Skin epidermis (tissue), 12 donors: ENCODE results near the gene SFI1.
A peak's percentile ranks its signal among the peaks of the same experiment; 100 is the strongest.

Experiments
- H3K27ac ChIP-seq, 21 experiments: fragments of 200-600 bp; sonication (generic) in 11 of 21; one replicate each; pipeline ENCODE4 v1.5.0; 2020; ENCODE audit warnings: mild to moderate bottlenecking in 3 of 21, inconsistent platforms in 2 of 21, moderate library complexity in 2 of 21
- H3K4me3 ChIP-seq, 7 experiments: fragments of 200-600 bp; sonication (generic) in 2 of 7; one replicate each; pipeline ENCODE4 v1.5.0; 2020; ENCODE audit warnings: inconsistent platforms in 2 of 7, mild to moderate bottlenecking in 2 of 7, moderate library complexity in 1 of 7

Gene SFI1

DNA sequence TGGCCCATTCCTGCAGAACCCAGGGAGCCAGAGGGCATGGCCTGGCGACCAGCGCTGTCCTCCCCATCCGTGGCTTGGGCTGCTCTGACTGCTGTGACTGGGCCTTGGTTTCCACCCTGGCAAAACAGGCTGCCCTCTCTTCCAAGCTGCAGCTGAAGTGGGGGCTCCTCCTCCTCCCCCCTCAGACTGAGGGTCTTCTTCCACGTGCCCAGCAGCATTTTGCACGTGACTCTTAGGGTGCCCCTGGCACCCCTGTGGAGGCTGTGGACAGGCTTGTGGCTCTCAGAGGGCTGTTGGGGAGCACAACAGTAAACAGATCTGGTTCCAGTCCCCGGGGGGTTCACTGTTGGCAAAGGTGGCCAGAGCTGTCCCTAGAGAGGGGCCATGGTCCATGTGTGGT, 114.3 kb downstream of the SFI1 start:
- H3K27ac ChIP-seq: no peak overlapping the region
- no peak overlapping the region for H3K4me3 ChIP-seq

DNA sequence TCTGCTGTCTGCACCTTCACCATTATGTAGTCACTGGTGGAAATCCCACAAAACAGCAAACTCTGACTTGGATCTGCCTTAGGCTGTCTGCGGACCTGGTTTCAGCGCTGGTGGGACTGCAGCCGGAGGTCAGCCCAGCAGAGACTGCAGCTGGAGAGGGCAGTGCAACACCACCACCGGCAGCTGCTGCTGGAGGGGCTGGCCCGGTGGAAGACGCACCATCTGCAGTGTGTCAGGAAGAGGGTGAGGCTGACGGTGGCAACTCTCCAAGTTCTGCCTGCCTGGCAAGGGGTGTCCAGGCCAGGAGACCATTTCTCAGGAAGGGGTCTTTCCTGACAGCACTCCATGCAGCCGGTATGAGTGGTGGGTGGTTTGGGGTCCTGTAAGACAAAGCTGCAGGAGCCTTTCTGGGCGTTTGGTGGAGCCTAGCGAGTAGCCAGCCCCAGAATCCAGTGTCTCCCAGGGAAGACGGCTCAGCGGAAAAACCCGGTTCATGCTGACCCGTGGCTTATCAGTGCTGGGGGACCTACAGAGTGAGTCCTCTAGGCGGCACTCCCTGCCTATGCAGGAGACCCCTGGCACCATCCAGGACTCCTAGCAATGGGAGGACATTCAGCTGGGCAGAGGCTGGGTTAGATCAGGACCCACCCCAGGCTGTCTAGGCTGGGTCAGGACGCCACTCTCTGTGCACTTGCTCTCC, 114.9 kb downstream of the SFI1 start:
- Histone ChIP-seq H3K4me3 (no peak overlapping the region), H3K27ac (no peak overlapping the region)

DNA sequence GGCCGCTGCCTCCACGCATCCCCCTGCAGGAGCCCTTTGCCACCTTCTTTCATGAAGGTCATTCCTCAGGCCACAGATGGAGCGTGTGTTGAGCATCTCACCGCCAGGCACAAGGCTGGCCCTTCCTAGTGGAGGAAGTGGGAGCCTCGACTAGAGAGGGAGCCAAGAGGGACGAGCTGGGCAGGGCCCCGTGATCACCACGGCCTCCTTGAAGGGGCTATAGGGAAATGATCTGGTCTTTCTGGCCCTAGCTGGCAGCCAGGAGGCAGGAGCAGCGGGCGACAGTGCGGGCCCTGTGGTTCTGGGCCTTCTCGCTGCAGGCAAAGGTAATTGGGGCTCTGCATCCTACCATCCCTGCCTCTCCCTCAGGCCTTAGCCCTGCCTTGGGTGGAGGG, 116.6 kb downstream of the SFI1 start:
- peak overlapping the region in 1 of 21 experiments; percentile 14 for H3K27ac ChIP-seq
- H3K4me3 ChIP-seq: no peak overlapping the region

DNA sequence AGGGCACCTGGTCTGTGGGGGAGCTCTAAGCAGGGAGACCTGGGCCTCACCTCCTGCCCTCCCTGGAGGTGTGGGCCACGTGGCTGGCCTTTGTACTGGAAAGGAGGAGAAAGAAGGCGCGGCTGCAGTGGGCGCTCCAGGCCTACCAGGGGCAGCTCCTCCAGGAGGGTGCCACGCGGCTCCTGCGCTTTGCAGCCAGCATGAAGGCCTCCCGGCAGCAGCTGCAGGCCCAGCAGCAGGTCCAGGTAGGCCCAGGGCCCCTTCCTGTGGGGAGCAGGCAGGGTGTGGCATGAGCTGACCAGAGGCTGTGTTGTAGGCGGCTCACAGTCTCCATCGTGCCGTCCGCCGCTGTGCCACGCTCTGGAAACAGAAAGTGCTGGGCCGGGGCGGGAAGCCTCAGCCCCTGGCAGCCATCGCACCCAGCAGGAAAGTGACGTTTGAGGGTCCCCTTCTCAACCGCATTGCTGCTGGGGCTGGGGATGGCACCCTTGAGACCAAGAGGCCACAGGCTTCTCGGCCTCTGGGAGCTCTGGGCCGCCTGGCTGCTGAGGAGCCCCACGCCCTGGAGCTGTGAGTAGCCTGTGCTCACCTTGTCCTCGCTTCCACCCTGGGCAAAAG, 117.1 kb downstream of the SFI1 start:
- peak overlapping the region in 2 of 21 experiments; percentile 14 to 26 for H3K27ac ChIP-seq
- no peak overlapping the region for H3K4me3 ChIP-seq

DNA sequence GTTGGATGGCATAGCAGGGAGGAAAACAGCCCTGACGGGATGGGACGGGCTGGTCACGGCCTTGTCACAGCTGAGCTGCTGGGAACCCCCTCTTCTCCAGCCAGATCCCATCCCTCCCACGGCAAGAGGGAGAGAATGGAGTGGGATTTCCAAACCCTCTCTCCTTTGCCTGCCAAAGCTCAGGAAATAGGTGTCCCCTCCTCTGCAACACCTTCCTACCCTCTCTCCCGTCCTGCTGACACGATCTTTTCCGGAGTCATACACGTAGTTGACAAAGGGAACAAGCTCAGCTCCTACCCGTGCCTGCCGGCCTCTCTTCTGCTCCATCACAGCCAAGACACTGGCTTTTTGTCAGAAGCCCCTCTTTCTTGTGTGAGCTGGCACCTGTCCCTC, 117.6 kb downstream of the SFI1 start:
- peak overlapping the region in 2 of 21 experiments; percentile 2 to 26 for H3K27ac ChIP-seq
- no peak overlapping the region for H3K4me3 ChIP-seq

DNA sequence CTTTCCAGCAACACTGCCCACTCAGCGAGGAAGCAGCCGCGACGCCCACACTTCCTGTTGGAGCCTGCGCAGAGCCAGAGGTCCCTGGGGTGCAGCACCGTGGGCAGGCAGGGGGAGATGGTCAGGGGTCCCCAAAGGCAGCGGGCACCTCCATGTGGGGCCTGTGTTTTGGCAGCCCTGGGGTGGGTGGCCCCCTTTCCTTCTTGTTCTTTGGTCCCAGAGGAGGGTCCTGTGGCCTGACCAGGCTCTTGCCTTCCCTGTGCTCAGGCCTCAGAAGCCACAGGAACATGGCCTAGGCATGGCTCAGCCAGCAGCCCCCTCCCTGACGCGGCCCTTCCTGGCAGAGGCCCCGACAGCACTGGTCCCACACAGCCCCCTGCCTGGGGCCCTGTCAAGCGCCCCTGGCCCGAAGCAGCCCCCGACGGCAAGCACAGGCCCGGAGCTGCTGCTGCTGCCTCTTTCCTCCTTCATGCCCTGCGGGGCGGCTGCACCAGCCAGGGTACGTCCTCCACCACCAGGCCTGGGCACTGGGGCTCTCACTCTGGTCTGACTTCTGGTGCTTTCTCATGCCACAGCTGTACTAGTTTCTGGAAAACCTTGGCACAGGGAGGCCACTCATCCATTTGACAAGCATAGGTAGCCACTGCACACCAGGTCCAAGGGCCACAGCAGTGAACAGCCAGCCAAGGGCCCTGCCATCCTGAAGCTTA, 118.6 kb downstream of the SFI1 start:
- Histone ChIP-seq H3K4me3 (no peak overlapping the region), H3K27ac (peak overlapping the region in 8 of 21 experiments; percentile 2 to 76 (median 22))

DNA sequence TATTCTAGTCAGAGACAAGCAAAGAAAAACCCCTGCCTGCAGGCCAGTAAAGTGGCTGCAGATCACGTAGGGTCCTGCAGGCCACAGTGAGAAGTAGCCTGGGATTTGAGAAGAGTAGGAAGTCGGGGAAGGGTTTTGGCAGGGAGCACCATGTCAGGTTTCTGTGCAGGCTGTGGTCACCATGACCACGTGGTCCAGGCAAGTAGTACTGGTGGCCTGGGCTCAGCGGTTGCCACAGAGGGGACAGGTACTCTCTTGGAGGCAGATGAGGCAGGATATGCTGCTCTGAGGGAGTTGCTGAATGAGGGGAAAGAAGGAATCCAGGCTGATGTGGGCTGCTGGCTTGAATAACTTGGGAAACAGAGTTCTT, 119.1 kb downstream of the SFI1 start:
- H3K27ac ChIP-seq: peak overlapping the region in 6 of 21 experiments; percentile 2 to 42 (median 17)

DNA sequence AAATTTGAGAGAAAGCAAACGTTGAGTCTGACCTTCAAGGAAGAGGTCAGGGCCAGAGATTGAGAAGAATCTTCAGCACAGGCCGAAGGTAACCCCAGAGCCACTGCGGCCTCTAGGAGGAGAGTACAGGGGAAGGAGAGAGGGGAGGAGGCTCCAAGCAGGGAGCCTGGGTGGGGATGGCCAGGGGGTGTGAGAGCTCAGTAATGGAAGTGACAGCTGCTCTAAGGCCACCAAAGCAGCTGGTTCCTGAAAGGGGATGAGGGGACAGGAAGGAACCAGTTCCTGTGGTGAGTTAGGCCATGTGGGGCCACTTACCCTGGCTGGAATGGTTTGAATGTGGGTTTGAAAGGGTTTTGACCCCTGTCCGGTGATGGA, 119.6 kb downstream of the SFI1 start:
- Histone ChIP-seq H3K27ac (peak overlapping the region in 8 of 21 experiments; percentile 1 to 44 (median 22)), H3K4me3 (no peak overlapping the region)

More for the DNA sequence above, 119.1 kb downstream of the SFI1 start:
- H3K4me3 ChIP-seq: no peak overlapping the region

DNA sequence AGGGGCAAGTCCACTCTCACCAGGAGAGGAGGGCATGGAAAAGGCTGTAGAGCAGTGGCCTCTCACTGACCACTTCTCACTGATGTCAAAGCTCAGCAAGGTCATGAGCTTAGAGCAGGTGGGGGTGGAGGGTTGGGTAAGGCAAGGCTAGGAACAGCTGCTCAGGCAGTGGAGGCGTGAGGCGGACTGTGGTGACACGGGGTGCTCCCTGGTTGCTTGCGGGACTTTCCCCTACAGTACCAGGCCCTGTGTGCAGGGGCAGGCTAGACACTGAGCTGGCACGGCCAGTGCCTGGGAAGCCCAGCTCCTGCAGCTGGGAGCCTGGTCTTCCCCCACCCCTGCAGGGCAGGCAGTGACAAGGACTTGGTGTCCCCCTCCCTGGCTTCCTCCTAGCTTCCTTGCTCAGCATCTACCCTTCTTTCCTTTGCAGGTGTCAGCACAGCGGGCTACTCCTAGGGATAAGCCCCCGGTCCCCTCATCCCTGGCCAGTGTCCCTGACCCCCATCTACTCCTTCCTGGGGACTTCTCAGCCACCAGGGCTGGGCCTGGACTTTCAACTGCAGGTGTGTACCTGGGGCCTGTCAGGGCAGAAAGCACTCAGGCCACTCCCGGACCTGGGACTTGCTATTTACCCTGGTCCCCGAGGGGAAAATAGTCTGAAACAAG, 120.1 kb downstream of the SFI1 start:
- Histone ChIP-seq H3K4me3 (no peak overlapping the region), H3K27ac (peak overlapping the region in 6 of 21 experiments; percentile 1 to 44 (median 32))

DNA sequence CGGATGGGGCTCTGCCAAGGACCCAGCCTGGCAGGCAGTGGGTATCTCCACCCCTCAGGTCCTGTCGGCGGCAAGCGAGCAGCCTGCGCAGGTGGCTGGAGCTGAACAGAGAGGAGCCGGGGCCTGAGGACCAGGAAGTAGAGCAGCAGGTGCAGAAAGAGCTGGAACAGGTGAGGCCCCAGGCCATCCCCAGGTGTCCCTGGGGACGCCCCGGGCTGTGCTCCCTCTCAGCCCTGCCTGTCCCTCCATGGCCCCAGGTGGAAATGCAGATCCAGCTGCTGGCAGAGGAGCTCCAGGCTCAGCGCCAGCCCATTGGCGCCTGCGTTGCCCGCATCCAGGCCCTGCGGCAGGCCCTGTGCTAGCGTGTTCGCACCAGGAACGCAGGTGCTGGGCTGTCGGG, 121.7 kb downstream of the SFI1 start:
- H3K4me3 ChIP-seq: no peak overlapping the region
- peak overlapping the region in 2 of 21 experiments; percentile 7 to 25 for H3K27ac ChIP-seq

DNA sequence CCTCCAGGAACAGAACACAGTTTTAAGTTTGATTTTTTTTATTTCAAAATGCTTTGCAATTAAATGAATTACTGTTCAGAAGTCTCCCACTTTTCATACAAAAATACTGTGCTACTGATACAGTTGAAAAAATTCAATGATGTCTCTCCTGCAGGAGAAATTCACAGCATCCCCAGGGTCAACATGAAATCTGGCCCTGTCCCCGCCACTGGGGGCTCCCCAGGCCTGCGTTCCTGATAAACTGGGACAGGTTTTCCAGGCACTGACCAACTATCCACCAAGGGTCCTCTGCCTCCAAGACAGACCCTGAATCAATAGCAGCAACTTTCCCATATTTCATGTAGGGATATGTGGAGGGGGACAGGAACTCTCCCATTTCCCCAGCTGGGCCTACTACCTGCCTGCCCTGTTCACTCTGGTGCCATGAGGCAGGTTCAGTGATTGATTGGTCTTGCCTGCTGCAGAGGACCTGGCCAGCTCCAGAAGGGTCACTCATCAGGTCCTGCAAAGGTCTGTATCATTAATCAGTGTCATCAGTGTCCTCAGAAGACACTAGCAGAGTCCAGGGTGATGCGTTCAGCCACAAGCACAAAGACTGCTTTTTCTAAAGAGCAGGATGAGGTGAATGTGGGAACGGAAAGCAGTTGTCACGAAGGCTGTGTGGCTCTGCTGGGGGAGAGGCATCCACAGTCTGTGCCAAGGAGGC, 122.3 kb downstream of the SFI1 start:
- Histone ChIP-seq H3K27ac (peak overlapping the region in 1 of 21 experiments; percentile 25), H3K4me3 (no peak overlapping the region)

DNA sequence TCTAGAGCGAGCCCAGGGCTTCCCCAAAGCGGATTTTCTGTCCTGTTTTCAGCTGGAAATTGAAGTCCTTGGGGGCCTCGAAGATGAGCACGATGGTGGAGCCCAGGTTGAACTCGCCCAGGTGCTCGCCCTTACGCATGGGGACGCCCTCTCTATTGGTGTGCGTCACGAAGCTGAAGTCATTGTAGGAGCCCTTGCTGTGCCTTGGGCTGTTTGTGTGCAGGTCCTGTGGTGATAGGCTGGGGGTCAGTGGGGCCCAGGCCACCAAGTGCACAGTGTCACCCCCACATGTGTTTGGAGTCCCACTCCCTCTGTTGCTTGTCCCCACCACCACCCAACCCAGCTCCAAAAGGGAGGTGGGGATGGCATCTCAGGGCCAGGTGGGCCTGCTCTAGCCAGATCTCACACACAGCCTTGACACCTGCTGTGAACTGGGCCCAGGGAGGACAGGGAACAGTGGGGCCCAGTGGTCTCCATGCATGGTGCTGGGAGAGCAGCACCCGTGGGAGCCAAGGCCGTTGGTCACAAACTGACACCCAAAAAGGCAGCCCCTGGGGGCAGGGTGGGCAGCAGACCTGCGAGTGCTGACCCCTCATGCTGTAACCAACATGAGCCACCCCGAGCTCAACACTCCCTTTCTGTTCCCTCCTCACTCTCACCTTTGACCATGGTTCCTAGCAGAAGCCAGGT, 123.4 kb downstream of the SFI1 start:
- Histone ChIP-seq H3K4me3 (no peak overlapping the region), H3K27ac (no peak overlapping the region)

DNA sequence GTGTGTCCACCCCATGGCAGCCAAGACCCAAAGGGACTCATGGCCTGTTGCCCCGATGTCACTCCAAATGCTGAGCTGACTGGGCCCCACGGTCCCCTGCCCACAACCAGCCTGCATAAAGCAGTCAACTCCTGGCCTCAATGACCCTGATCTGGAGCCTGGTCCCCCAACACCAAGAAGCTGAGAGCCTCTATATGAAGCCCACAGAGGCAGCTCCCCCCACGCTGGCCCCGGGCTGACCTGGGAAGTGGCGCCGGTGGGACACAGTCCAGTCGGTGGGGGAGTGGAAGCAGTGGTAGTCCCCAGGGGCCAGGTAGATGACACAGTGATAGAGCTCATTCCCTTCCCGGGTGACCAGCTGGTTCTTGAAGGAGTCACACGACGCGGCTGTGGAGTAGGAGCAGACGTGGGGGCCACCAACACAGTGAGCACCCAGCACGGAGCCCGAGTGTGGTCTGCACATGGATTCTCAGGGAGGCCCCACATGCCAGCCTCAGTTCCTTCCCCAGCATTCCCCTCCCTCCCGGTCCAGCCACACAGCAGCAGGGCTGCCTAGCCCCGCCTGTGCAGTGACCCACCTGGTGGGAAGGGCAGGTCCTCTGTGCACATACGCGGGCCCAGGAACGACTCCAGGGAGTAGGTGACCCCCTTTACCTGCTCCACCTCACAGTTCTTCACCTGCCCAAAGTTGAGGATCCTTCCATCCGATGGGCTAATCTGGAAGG, 124.6 kb downstream of the SFI1 start:
- H3K27ac ChIP-seq: no peak overlapping the region
- H3K4me3 ChIP-seq: no peak overlapping the region

DNA sequence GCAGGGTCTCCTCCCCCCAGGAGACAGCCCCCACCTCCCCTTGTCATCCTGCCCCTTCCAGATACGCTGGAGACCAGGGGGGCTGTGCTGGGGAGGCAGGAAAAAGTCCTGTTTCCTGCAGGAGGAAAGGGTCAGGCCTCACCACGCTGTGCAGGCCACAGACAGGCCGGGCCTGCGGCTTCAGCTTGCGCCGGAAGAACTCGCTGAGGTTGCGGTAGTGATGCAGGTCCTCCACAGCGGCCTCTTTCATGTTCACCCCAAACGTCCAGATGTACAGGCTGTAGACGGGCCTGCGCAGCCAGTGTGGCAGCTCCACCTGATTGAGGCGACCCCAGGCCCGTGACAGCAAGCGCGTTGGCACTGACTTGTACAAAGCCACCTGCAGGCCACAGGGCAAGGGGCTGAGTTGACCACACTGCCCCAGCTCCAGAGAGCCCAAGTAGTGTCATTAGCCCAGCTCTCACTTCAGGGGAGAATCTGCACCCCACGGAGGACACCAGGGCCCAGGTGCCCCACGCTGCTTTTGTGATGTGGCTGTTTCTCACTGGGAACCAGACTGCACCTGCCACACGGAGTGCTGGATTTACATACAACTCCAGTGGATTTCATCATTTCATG, 125.3 kb downstream of the SFI1 start:
- Histone ChIP-seq H3K27ac (no peak overlapping the region), H3K4me3 (no peak overlapping the region)

DNA sequence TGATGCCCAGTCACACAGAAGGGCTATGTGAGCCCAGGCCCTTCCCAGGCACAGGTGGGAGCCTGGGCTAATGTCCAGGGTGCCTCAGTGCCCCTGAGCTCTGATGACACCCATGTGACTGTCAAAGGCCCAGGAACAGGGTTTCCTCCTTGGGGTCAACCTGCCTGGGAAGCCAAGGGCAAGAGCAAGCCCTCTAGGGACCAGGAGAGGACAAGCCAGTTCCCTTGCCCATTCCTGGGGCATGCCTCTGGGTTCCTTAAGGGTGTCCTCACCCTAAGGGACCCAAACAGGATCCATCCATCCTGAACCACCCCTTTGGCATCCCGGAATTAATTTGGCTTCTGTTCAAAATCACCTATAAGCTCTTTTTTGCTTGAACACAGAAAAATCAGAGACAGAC, 126.6 kb downstream of the SFI1 start:
- H3K4me3 ChIP-seq: no peak overlapping the region
- peak overlapping the region in 1 of 21 experiments; percentile 17 for H3K27ac ChIP-seq

DNA sequence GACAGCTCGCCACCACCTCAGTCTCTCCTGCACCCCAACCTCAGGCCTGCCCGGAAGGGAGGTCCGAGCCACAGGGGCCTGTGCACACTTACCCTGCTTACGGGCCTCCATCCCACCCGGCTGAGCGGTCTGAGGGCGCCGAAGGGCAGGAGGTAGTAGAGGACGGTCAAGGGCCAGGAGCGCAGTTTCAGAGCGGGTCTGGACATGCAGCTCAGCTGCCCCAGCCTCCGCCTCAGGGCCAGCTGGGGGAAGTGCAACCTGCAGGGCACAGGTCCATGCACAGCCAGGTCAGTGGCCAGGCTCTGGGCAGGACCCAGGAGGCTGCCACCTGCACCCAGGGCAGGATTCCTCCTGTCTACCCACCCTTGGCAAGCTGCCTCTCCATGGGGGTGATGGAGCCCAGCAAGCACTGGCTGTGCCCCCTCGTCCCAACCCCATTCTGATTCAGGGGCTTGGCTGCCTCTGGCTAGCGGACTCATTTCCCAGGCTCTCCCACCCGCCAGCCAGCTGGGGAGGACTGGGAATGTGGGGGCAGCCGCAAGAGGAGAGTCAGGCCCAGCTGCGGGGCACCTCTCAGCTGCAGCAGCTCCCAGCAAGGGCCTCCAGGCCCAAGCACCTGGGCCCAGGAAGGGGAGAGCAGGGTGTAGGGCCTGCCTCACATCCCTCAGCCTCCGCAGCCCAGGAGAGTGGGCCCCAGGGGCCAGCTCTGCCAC, 127.4 kb downstream of the SFI1 start:
- peak overlapping the region in 3 of 21 experiments; percentile 6 to 41 (median 17) for H3K27ac ChIP-seq

DNA sequence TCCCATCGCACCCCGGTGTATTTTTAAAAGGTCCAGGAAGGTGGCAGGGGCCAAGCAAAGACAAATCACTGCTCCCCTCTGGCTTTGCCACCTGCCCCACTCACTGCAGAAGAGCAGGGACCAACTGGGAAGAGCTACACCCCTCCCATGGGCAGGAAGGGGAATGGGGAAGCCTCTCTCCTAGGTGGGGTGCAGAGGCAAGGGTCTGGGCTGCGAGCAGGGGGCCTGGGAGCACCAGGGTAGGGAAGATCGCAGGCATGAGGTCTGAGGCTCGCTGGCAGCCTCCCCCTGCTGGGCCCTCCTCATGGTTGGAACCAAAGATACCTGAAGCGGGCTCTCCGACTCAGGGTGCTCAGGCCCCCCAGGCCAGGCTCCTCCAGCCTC, 128.9 kb downstream of the SFI1 start:
- peak overlapping the region in 6 of 21 experiments; percentile 16 to 77 (median 36) for H3K27ac ChIP-seq
- H3K4me3 ChIP-seq: no peak overlapping the region

More for the DNA sequence above, 127.4 kb downstream of the SFI1 start:
- H3K4me3 ChIP-seq: no peak overlapping the region
